Endodermal cell (in vitro differentiated cells): ENCODE results near the gene ASMT. TPM values are rescaled to one million over a fixed set of nuclear protein-coding genes. Genes with fewer than 3 reads are reported as not detected.

Source experiments
- DNase-seq: peaks from one replicate; pipeline ENCODE4 v3.0.0-alpha.2; 2017
- H3K27ac ChIP-seq: 2 replicates; pipeline ENCODE4 v1.5.1; 2013; ENCODE audit warnings: mild to moderate bottlenecking, low read depth, low read length, moderate library complexity
- H3K27me3 ChIP-seq: 2 replicates; pipeline ENCODE4 v1.6.1; 2013; ENCODE audit warnings: mild to moderate bottlenecking, low read length, moderate library complexity; ENCODE audit not compliant: insufficient read depth, control insufficient read depth, poor library complexity, severe bottlenecking
- H3K36me3 ChIP-seq: 2 replicates; pipeline ENCODE4 v1.7.0; 2013; ENCODE audit warnings: mild to moderate bottlenecking, low read length, moderate library complexity; ENCODE audit not compliant: control insufficient read depth, insufficient read depth
- H3K4me1 ChIP-seq: one replicate; pipeline ENCODE4 v1.7.0; 2013; ENCODE audit warnings: low read length; ENCODE audit not compliant: control insufficient read depth, insufficient read depth
- H3K4me3 ChIP-seq: 2 replicates; pipeline ENCODE4 v1.5.1; 2013; ENCODE audit warnings: mild to moderate bottlenecking, low read length, moderate library complexity
- H3K9ac ChIP-seq: 2 replicates; pipeline ENCODE4 v1.6.1; 2013; ENCODE audit warnings: mild to moderate bottlenecking, low read length, moderate library complexity; ENCODE audit not compliant: poor library complexity, severe bottlenecking; ENCODE audit errors: extremely low read depth
- H3K9me3 ChIP-seq: 2 replicates; pipeline ENCODE4 v1.6.1; 2013; ENCODE audit warnings: mild to moderate bottlenecking, low read length, moderate library complexity; ENCODE audit not compliant: control insufficient read depth
- H3K27ac Mint-ChIP-seq: 2 replicates; pipeline ENCODE4 v1.8.0; 2020; ENCODE audit warnings: mixed read lengths
- H3K27me3 Mint-ChIP-seq: 2 replicates; pipeline ENCODE4 v1.8.0; 2021; ENCODE audit warnings: mild to moderate bottlenecking, mixed read lengths; ENCODE audit not compliant: insufficient read depth
- H3K36me3 Mint-ChIP-seq: 2 replicates; pipeline ENCODE4 v1.8.0; 2020; ENCODE audit warnings: low read depth, mixed read lengths
- H3K4me1 Mint-ChIP-seq: 2 replicates; pipeline ENCODE4 v1.8.0; 2020; ENCODE audit warnings: mixed read lengths
- H3K4me3 Mint-ChIP-seq: 2 replicates; pipeline ENCODE4 v1.8.0; 2020; ENCODE audit warnings: mild to moderate bottlenecking, moderate library complexity, mixed read lengths
- H3K9me3 Mint-ChIP-seq: 2 replicates; pipeline ENCODE4 v1.8.0; 2020; ENCODE audit warnings: mild to moderate bottlenecking, mixed read lengths
- WGBS, 2 experiments: methylation state at CpG; one replicate each; pipeline versions ENCODE4 v1.1.5 to v1.1.7; 2013; ENCODE audit warnings: missing lambda C conversion rate in 2 of 2, mixed read lengths in 1 of 2; ENCODE audit not compliant: insufficient coverage in 1 of 2, insufficient read length in 1 of 2; 5-methylcytosine and 5-hydroxymethylcytosine counted together
- total RNA-seq, 2 donors: library from RNA; stranded (reverse); fragmentation: NEBNext Ultra II Directional in 1 of 2; extraction: Animal tissue kit (Norgen Biotek cat#: 25700) in 1 of 2; gene quantifications; 2 replicates in 1 of 2; 3 replicates in 1 of 2; pipeline ENCODE4 v1.2.1, GENCODE V29; 2021
- TF ChIP-seq, protein P1 (sequence below): fragments of 200-600 bp; sonication (generic); conservative IDR thresholded peaks from 2 replicates; pipeline ENCODE4 v1.5.0; 2021; ENCODE audit warnings: antibody characterized with exemption, mild to moderate bottlenecking

Gene ASMT
- total RNA-seq, 2 donors from 2014 or later, result not detected

DNA sequence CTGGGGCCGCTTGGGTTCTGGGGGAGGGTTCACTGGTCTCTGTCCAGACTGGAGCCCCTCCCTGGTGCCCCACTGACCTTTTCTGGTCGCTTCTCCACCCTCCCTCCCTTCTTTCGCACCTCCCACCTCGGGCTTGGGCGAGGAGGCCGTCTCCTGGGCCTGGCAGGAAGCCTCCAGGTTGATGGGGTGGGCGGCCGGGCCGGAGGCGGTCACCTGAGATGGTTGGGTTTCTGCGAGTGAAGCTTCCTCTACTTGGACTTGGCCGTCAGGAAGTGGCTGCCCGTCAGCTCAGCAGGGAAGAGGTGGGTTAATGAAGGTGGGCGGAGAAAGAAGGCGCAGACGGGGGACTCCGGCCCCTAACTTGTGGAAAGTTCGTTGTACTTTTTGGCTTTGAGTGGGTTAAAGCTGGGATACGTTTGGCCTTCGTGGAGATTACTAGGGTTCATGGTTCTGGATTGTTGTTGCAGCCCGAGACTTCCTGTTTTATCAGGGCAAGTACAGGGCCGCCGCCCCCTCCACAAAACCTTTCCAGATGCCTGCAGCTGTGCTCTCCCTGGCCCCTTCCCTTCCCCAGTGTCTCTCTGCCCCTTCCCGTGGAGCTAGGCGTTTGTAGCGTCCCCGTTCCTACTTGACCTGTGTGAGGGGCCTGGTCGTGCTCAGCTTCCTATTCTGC is 22.3 kb upstream of the ASMT start:
- no peak overlapping the region for H3K27ac ChIP-seq
- Mint-ChIP-seq H3K4me1 (peaks cover 10% of the 10 kb centered on the region), H3K9me3 (no peaks in the 10 kb centered on the region), H3K4me3 (peak overlapping the region; percentile 92), H3K36me3 (peaks cover 40% of the 10 kb centered on the region), H3K27ac (peak overlapping the region; percentile 90), H3K27me3 (no peaks in the 10 kb centered on the region)
- no peaks in the 10 kb centered on the region for H3K27me3 ChIP-seq
- H3K4me1 ChIP-seq, result peaks cover 4% of the 10 kb centered on the region
- 11 to 12% methylated on average over 19 to 27 of the region's 28 CpGs for WGBS, 2 experiments
- H3K9me3 ChIP-seq, result no peaks in the 10 kb centered on the region
- TF ChIP-seq, protein P1, sequence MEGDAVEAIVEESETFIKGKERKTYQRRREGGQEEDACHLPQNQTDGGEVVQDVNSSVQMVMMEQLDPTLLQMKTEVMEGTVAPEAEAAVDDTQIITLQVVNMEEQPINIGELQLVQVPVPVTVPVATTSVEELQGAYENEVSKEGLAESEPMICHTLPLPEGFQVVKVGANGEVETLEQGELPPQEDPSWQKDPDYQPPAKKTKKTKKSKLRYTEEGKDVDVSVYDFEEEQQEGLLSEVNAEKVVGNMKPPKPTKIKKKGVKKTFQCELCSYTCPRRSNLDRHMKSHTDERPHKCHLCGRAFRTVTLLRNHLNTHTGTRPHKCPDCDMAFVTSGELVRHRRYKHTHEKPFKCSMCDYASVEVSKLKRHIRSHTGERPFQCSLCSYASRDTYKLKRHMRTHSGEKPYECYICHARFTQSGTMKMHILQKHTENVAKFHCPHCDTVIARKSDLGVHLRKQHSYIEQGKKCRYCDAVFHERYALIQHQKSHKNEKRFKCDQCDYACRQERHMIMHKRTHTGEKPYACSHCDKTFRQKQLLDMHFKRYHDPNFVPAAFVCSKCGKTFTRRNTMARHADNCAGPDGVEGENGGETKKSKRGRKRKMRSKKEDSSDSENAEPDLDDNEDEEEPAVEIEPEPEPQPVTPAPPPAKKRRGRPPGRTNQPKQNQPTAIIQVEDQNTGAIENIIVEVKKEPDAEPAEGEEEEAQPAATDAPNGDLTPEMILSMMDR, result no peak
- peak overlapping the region; percentile 93 for H3K4me3 ChIP-seq
- H3K36me3 ChIP-seq, result peaks cover 32% of the 10 kb centered on the region
- H3K9ac ChIP-seq, result peak overlapping the region; percentile 80
- DNase-seq, result peak; percentile 85

DNA sequence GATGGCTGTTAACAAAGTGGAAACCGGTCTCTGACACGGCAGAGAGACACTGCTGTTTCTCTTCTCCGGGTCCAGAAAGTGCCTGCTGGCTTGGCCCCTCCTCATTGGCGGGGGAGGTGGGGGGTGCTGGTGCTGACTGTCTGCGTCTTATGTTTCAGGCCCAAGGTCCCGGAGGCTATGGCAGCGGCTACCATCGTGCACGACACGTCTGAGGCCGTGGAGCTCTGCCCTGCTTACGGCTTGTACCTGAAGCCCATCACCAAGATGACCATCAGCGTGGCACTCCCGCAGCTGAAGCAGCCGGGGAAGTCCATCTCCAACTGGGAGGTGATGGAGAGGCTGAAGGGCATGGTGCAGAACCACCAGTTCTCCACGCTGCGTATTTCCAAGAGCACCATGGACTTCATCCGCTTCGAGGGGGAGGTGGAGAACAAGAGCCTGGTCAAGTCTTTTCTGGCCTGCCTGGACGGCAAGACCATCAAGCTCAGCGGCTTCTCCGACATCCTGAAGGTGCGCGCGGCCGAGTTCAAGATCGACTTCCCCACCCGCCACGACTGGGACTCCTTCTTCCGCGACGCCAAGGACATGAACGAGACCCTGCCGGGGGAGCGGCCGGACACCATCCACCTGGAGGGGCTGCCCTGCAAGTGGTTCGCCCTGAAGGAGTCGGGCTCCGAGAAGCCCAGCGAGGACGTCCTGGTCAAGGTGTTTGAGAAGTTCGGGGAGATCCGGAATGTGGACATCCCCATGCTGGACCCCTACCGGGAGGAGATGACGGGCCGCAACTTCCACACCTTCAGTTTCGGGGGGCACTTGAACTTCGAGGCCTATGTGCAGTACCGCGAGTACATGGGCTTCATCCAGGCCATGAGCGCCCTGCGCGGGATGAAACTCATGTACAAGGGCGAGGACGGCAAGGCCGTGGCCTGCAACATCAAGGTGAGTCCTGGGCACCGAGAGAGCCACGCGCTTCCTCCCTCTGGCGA is 21.3 kb upstream of the ASMT start:
- WGBS, 2 experiments, result 94 to 95% methylated on average over 43 to 60 of the region's 60 CpGs
- Mint-ChIP-seq H3K36me3 (peaks cover 44% of the 10 kb centered on the region), H3K9me3 (no peaks in the 10 kb centered on the region), H3K4me3 (peak overlapping the region; percentile 92), H3K27me3 (no peaks in the 10 kb centered on the region), H3K4me1 (peaks cover 10% of the 10 kb centered on the region), H3K27ac (no peak overlapping the region)
- Histone ChIP-seq H3K4me3 (peak overlapping the region; percentile 93), H3K27ac (no peak overlapping the region), H3K9me3 (no peaks in the 10 kb centered on the region), H3K36me3 (peaks cover 33% of the 10 kb centered on the region), H3K27me3 (no peaks in the 10 kb centered on the region), H3K9ac (no peak overlapping the region), H3K4me1 (peaks cover 4% of the 10 kb centered on the region)
- peak; percentile 37 for DNase-seq
- TF ChIP-seq, protein P1, result no peak

DNA sequence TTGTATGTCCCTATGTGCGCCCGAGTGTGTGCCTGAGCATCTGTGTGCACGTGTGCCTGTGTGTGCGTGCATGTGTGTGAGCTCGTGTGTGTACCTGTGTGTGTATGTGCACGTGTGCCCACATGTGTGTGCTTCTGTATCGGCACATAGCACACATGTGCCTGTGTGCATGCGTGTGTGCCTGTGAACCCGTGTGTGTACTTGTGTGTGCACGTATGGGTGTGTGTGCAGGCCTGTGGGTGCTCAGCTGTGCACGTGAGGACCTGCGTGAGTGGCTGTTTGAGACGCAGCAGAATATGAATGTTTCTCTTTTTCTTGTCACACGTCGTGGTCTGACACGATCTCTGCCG is 19.2 kb upstream of the ASMT start:
- 95 to 98% methylated on average over 13 to 17 of the region's 17 CpGs for WGBS, 2 experiments
- Mint-ChIP-seq H3K36me3 (peaks cover 56% of the 10 kb centered on the region), H3K27ac (no peak overlapping the region), H3K9me3 (no peaks in the 10 kb centered on the region), H3K4me3 (no peak overlapping the region), H3K27me3 (no peaks in the 10 kb centered on the region), H3K4me1 (peaks cover 10% of the 10 kb centered on the region)
- H3K9ac ChIP-seq, result no peak overlapping the region
- H3K36me3 ChIP-seq, result peaks cover 43% of the 10 kb centered on the region
- H3K27me3 ChIP-seq, result no peaks in the 10 kb centered on the region
- peak; percentile 39 for DNase-seq
- H3K9me3 ChIP-seq, result no peaks in the 10 kb centered on the region
- H3K4me3 ChIP-seq, result no peak overlapping the region
- peaks cover 4% of the 10 kb centered on the region for H3K4me1 ChIP-seq
- H3K27ac ChIP-seq, result no peak overlapping the region
- TF ChIP-seq, protein P1, result no peak
